HEK293T (cell line): ENCODE results near the gene CRTAP.

Experiments used
- CTCF ChIA-PET: fragments of 350-600 bp; formaldehyde crosslinking; extraction: SDS; loops from one replicate; lab custom pipeline; 2021; ENCODE audit warnings: antibody characterized with exemption, inconsistent platforms; lab: Yijun Ruan, JAX
- POLR2A ChIA-PET: fragments of 350-600 bp; formaldehyde crosslinking; extraction: SDS; loops from one replicate; lab custom pipeline; 2020; ENCODE audit warnings: antibody characterized with exemption, inconsistent platforms; lab: Yijun Ruan, JAX
- DNase-seq: peaks from one replicate; pipeline ENCODE4 v3.0.0; 2012; ENCODE audit warnings: mixed read lengths; ENCODE audit errors: extremely low spot score
- ARNT ChIP-seq: fragments of 450-650 bp; IDR thresholded peaks from 2 replicates; pipeline ENCODE4 v1.6.1; 2017; ENCODE audit warnings: mild to moderate bottlenecking
- BHLHE40 ChIP-seq: fragments of 450-650 bp; IDR thresholded peaks from 2 replicates; pipeline ENCODE4 v1.6.1; 2016; ENCODE audit warnings: mild to moderate bottlenecking, moderate library complexity, borderline replicate concordance
- CTBP1 ChIP-seq: fragments of 450-650 bp; IDR thresholded peaks from 2 replicates; pipeline ENCODE4 v1.6.1; 2016; ENCODE audit warnings: borderline replicate concordance
- ELF4 ChIP-seq: fragments of 450-650 bp; IDR thresholded peaks from 2 replicates; pipeline ENCODE4 v1.6.1; 2017; ENCODE audit warnings: antibody characterized with exemption
- FOXA1 ChIP-seq: fragments of 450-650 bp; IDR thresholded peaks from 2 replicates; pipeline ENCODE4 v1.6.1; 2016; ENCODE audit warnings: mild to moderate bottlenecking
- FOXK2 ChIP-seq: fragments of 450-650 bp; IDR thresholded peaks from 2 replicates; pipeline ENCODE4 v1.6.1; 2016; ENCODE audit warnings: mild to moderate bottlenecking
- FOXM1 ChIP-seq: fragments of 450-650 bp; IDR thresholded peaks from 2 replicates; pipeline ENCODE4 v1.6.1; 2017; ENCODE audit warnings: mild to moderate bottlenecking, borderline replicate concordance
- HDGF ChIP-seq: fragments of 450-650 bp; IDR thresholded peaks from 2 replicates; pipeline ENCODE4 v1.6.1; 2017; ENCODE audit warnings: antibody characterized with exemption, borderline replicate concordance
- L3MBTL2 ChIP-seq: fragments of 450-650 bp; conservative IDR thresholded peaks from 2 replicates; pipeline ENCODE4 v1.6.1; 2016; ENCODE audit warnings: mild to moderate bottlenecking
- LEF1 ChIP-seq: fragments of 450-650 bp; IDR thresholded peaks from 2 replicates; pipeline ENCODE4 v1.6.1; 2017; ENCODE audit warnings: mild to moderate bottlenecking, borderline replicate concordance
- NFRKB ChIP-seq: fragments of 450-650 bp; IDR thresholded peaks from 2 replicates; pipeline ENCODE4 v1.6.1; 2016; ENCODE audit warnings: mild to moderate bottlenecking, moderate library complexity
- SP1 ChIP-seq: fragments of 450-650 bp; IDR thresholded peaks from 2 replicates; pipeline ENCODE4 v1.6.1; 2017
- SUZ12 ChIP-seq: fragments of 450-650 bp; IDR thresholded peaks from 2 replicates; pipeline ENCODE4 v1.6.1; 2016; ENCODE audit warnings: mild to moderate bottlenecking
- TARDBP ChIP-seq: fragments of 450-650 bp; IDR thresholded peaks from 2 replicates; pipeline ENCODE4 v1.6.1; 2016
- ZNF384 ChIP-seq: fragments of 450-650 bp; IDR thresholded peaks from 2 replicates; pipeline ENCODE4 v1.6.1; 2016
- TF ChIP-seq, protein P1 (sequence below): fragments of 450-650 bp; IDR thresholded peaks from 2 replicates; pipeline ENCODE4 v1.6.1; 2016

CRTAP gene

DNA sequence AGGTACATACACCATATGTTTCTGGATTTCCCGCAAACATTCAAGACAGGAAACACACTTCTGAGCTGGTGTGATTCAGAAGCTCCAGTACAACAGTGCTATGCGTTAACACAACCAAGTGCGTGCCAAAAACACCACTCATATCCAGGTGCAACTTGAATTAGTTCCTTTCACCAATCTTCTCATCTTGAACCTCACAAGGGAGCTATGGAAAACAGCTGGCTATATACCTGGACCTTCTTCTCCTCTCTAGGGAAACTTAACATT lies 73.5 kb downstream of the CRTAP start:
- POLR2A ChIA-PET = no interaction called here
- no peak for DNase-seq
- CTCF ChIA-PET = no interaction called here
- TF ChIP-seq, protein P1, sequence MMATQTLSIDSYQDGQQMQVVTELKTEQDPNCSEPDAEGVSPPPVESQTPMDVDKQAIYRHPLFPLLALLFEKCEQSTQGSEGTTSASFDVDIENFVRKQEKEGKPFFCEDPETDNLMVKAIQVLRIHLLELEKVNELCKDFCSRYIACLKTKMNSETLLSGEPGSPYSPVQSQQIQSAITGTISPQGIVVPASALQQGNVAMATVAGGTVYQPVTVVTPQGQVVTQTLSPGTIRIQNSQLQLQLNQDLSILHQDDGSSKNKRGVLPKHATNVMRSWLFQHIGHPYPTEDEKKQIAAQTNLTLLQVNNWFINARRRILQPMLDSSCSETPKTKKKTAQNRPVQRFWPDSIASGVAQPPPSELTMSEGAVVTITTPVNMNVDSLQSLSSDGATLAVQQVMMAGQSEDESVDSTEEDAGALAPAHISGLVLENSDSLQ = no peak
- TF ChIP-seq ZNF384 = no peak
- TF ChIP-seq SP1 = no peak
- no peak for TF ChIP-seq ELF4
- TF ChIP-seq ARNT = no peak
- no peak for TF ChIP-seq LEF1
- TF ChIP-seq NFRKB = no peak
- no peak for TF ChIP-seq CTBP1
- no peak for TF ChIP-seq FOXK2
- no peak for TF ChIP-seq TARDBP
- no peak for TF ChIP-seq FOXM1
- TF ChIP-seq L3MBTL2 = no peak
- no peak for TF ChIP-seq BHLHE40
- TF ChIP-seq SUZ12 = no peak
- TF ChIP-seq FOXA1 = no peak
- TF ChIP-seq HDGF = no peak

DNA sequence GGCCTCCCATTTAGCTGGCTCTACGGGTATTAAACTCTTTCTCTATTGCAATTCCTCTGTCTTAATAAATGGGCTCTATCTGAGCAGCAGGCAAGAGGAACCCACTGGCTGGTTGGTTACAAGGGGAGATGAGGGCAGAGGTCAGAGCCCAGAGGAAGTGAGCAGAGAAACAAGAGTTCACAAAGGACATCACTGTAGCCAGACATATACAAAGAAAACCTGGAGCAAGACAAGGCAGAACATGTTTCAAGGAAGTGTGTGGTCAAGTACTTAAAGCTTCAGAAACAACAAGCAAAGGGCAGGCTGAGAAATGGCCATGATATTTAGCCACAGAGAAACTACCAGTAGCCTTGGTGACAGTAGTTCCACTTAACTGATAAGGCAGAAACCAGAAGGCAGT lies 80.5 kb downstream of the CRTAP start:
- DNase-seq = no peak
- POLR2A ChIA-PET = no interaction called here
- CTCF ChIA-PET = no interaction called here
- TF ChIP-seq FOXK2 = no peak
- no peak for TF ChIP-seq ELF4
- no peak for TF ChIP-seq LEF1
- TF ChIP-seq BHLHE40 = no peak
- no peak for TF ChIP-seq HDGF
- no peak for TF ChIP-seq SP1
- TF ChIP-seq NFRKB = no peak
- TF ChIP-seq L3MBTL2 = no peak
- TF ChIP-seq FOXA1 = no peak
- TF ChIP-seq, protein P1 = no peak
- TF ChIP-seq ZNF384 = no peak
- TF ChIP-seq TARDBP = no peak
- no peak for TF ChIP-seq CTBP1
- TF ChIP-seq ARNT = no peak
- TF ChIP-seq SUZ12 = no peak
- TF ChIP-seq FOXM1 = no peak

DNA sequence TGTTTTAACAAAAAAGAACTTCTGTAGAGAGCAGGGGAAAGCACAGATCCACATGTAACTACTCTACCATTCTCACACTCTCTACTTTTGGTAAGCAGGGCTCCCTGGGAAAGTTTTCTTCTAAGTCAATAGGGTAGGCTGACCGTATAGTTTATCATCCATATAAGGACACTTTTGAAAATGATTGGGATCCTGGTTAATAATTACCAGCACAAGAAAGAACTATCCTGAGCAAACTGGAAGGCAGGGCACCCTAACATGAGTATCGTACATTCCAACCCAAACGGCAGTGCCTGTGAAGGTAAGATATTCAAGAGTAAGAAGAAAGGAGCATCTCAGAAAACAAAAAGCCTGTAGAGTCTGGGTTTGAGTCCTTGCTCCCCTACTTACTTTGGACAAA lies 82.7 kb downstream of the CRTAP start:
- DNase-seq = no peak
- POLR2A ChIA-PET = no interaction called here
- TF ChIP-seq ARNT (no peak), TARDBP (no peak), HDGF (no peak), BHLHE40 (no peak), ZNF384 (no peak), CTBP1 (no peak), NFRKB (no peak)
- TF ChIP-seq, protein P1 = no peak
- CTCF ChIA-PET = no interaction called here
